IMR-90 (cell line): ENCODE data around the gene WNT7A. TPM values are rescaled to one million over a fixed set of nuclear protein-coding genes. Genes with fewer than 3 reads are reported as not detected.

Source experiments
- ATAC-seq: fragments of 200-7000 bp; cut with Tn5 transposase; 2 replicates; pipeline ENCODE4 v1.9.1; 2020; ENCODE audit warnings: low read depth, mild to moderate bottlenecking, moderate library complexity
- BruUV-seq: library from RNA; stranded (reverse); fragments of 400-500 nt; replicated peaks from 2 replicates; lab custom pipeline; 2021; lab: Mats Ljungman, UMichigan
- CTCF ChIA-PET: fragments of 300-600 bp; formaldehyde crosslinking; extraction: SDS; loops from one replicate; lab custom pipeline; 2021; ENCODE audit warnings: antibody characterized with exemption; lab: Yijun Ruan, JAX
- POLR2A ChIA-PET: fragments of 300-600 bp; sonication (Branson Sonifier 250); formaldehyde crosslinking; loops from one replicate; lab custom pipeline; 2022; ENCODE audit warnings: antibody characterized with exemption; ENCODE audit not compliant: unreplicated experiment; lab: Charles Lee
- DNase-seq: peaks from one replicate; pipeline ENCODE4 v3.0.0; 2013
- H2AFZ ChIP-seq: replicated peaks from 2 replicates; pipeline ENCODE3; 2013; ENCODE audit warnings: low read length, mild to moderate bottlenecking; ENCODE audit not compliant: poor library complexity
- H2AK5ac ChIP-seq: 2 replicates; pipeline ENCODE4 v1.6.1; 2013; ENCODE audit warnings: low read depth, low read length, inconsistent platforms
- H2AK9ac ChIP-seq: replicated peaks from 2 replicates; pipeline ENCODE3; 2013; ENCODE audit warnings: mild to moderate bottlenecking, low read depth, low read length, moderate library complexity; ENCODE audit not compliant: poor library complexity
- H2BK120ac ChIP-seq: 2 replicates; pipeline ENCODE4 v1.6.1; 2013; ENCODE audit warnings: low read depth, low read length, inconsistent platforms
- H2BK15ac ChIP-seq: 3 replicates; pipeline ENCODE4 v1.6.1; 2013; ENCODE audit warnings: low read depth, low read length, inconsistent platforms
- H2BK20ac ChIP-seq: 2 replicates; pipeline ENCODE4 v1.6.1; 2013; ENCODE audit warnings: low read depth, mild to moderate bottlenecking, inconsistent platforms, low read length, moderate library complexity
- H2BK5ac ChIP-seq: 2 replicates; pipeline ENCODE4 v1.6.1; 2013; ENCODE audit warnings: mild to moderate bottlenecking, low read depth, low read length, inconsistent platforms; ENCODE audit not compliant: poor library complexity, severe bottlenecking
- H3K14ac ChIP-seq: replicated peaks from 2 replicates; pipeline ENCODE4 v1.6.1; 2013; ENCODE audit warnings: low read depth, low read length, inconsistent platforms
- H3K18ac ChIP-seq: 2 replicates; pipeline ENCODE4 v1.6.1; 2013; ENCODE audit warnings: low read depth, low read length, control low read depth
- H3K23ac ChIP-seq: 2 replicates; pipeline ENCODE4 v1.6.1; 2013; ENCODE audit warnings: low read depth, low read length, inconsistent platforms
- H3K27ac ChIP-seq: 2 replicates; pipeline ENCODE4 v1.5.1; 2013; ENCODE audit warnings: mild to moderate bottlenecking, control low read depth, low read length; ENCODE audit not compliant: insufficient read depth
- H3K27me3 ChIP-seq: 2 replicates; pipeline ENCODE4 v1.6.1; 2013; ENCODE audit warnings: low read length; ENCODE audit not compliant: control insufficient read depth, insufficient read depth
- H3K36me3 ChIP-seq: 2 replicates; pipeline ENCODE4 v1.6.1; 2013; ENCODE audit warnings: low read length, mixed read lengths; ENCODE audit not compliant: control insufficient read depth, insufficient read depth
- H3K4ac ChIP-seq: 2 replicates; pipeline ENCODE4 v1.6.1; 2013; ENCODE audit warnings: low read depth, low read length, inconsistent platforms
- H3K4me1 ChIP-seq: 2 replicates; pipeline ENCODE4 v1.6.1; 2013; ENCODE audit warnings: low read length, mixed read lengths; ENCODE audit not compliant: control insufficient read depth, insufficient read depth
- H3K4me2 ChIP-seq: 2 replicates; pipeline ENCODE4 v1.6.1; 2013; ENCODE audit warnings: low read depth, mild to moderate bottlenecking, control low read depth, low read length, moderate library complexity
- H3K4me3 ChIP-seq: 2 replicates; pipeline ENCODE4 v1.5.1; 2013; ENCODE audit warnings: low read depth, mild to moderate bottlenecking, control low read depth, low read length, moderate library complexity; ENCODE audit not compliant: insufficient read depth
- H3K56ac ChIP-seq: 2 replicates; pipeline ENCODE4 v1.6.1; 2013; ENCODE audit warnings: low read length, inconsistent platforms; ENCODE audit not compliant: insufficient read depth; ENCODE audit errors: extremely low read depth
- H3K79me1 ChIP-seq, 2 experiments: 2 replicates each; pipeline ENCODE4 v1.6.1; 2013; ENCODE audit warnings: low read length in 2 of 2, inconsistent platforms in 1 of 2, low read depth in 1 of 2
- H3K9ac ChIP-seq: 2 replicates; pipeline ENCODE4 v1.6.1; 2013; ENCODE audit warnings: low read depth, low read length, control low read depth
- H3K9me1 ChIP-seq: 2 replicates; pipeline ENCODE4 v1.6.1; 2013; ENCODE audit warnings: low read length, inconsistent platforms; ENCODE audit not compliant: insufficient read depth
- H3K9me3 ChIP-seq: 2 replicates; pipeline ENCODE4 v1.6.1; 2013; ENCODE audit warnings: low read length; ENCODE audit not compliant: control insufficient read depth, insufficient read depth
- H4K20me1 ChIP-seq: 2 replicates; pipeline ENCODE4 v1.6.1; 2013; ENCODE audit warnings: low read length, inconsistent platforms; ENCODE audit not compliant: insufficient read depth
- H4K5ac ChIP-seq: 2 replicates; pipeline ENCODE4 v1.6.1; 2013; ENCODE audit warnings: mild to moderate bottlenecking, low read depth, low read length, control low read depth
- H4K8ac ChIP-seq, 2 experiments: 2 replicates each; pipeline ENCODE4 v1.6.1; 2013; ENCODE audit warnings: low read depth in 2 of 2, low read length in 2 of 2, control low read depth in 1 of 2, inconsistent platforms in 1 of 2
- H4K91ac ChIP-seq: 2 replicates; pipeline ENCODE4 v1.6.1; 2013; ENCODE audit warnings: low read depth, low read length, inconsistent platforms; ENCODE audit not compliant: insufficient read depth
- BHLHE40 ChIP-seq: fragments of 150-350 bp; IDR thresholded peaks from 2 replicates; pipeline ENCODE4 v1.6.1; 2016; ENCODE audit warnings: mild to moderate bottlenecking, low read depth, low read length
- CEBPB ChIP-seq: IDR thresholded peaks from 2 replicates; pipeline ENCODE4 v1.6.1; 2012; ENCODE audit warnings: low read depth, low read length, improper control_type of control experiment
- CHD1 ChIP-seq: IDR thresholded peaks from 2 replicates; pipeline ENCODE4 v1.6.1; 2012; ENCODE audit warnings: low read depth, low read length, improper control_type of control experiment
- CTCF ChIP-seq: conservative IDR thresholded peaks from 2 replicates; pipeline ENCODE4 v1.5.1; 2012; ENCODE audit warnings: mild to moderate bottlenecking, low read depth, low read length, improper control_type of control experiment
- ELK1 ChIP-seq: fragments of 150-350 bp; IDR thresholded peaks from 2 replicates; pipeline ENCODE4 v1.6.1; 2016; ENCODE audit warnings: low read depth, mild to moderate bottlenecking, low read length, moderate library complexity, borderline replicate concordance
- FOS ChIP-seq: fragments of 150-350 bp; IDR thresholded peaks from 2 replicates; pipeline ENCODE4 v1.6.1; 2016; ENCODE audit warnings: low read depth, low read length
- MAFK ChIP-seq: IDR thresholded peaks from 2 replicates; pipeline ENCODE4 v1.6.1; 2012; ENCODE audit warnings: low read depth, low read length, improper control_type of control experiment
- MAZ ChIP-seq: IDR thresholded peaks from 2 replicates; pipeline ENCODE4 v1.6.1; 2012; ENCODE audit warnings: low read depth, mild to moderate bottlenecking, low read length, improper control_type of control experiment, moderate library complexity, borderline replicate concordance
- SMC3 ChIP-seq: fragments of 150-350 bp; IDR thresholded peaks from 2 replicates; pipeline ENCODE4 v1.6.1; 2016; ENCODE audit warnings: low read depth, mild to moderate bottlenecking, antibody characterized with exemption, low read length, moderate library complexity
- USF2 ChIP-seq: fragments of 150-350 bp; IDR thresholded peaks from 2 replicates; pipeline ENCODE4 v1.6.1; 2017; ENCODE audit warnings: mild to moderate bottlenecking, antibody characterized with exemption, low read length, low read depth
- WGBS, 2 experiments: methylation state at CpG; one replicate each; pipeline versions ENCODE4 v1.1.5 to v1.1.7; 2013; ENCODE audit warnings: missing lambda C conversion rate in 2 of 2; ENCODE audit not compliant: insufficient read length in 1 of 2; ENCODE audit errors: extremely low coverage in 2 of 2; 5-methylcytosine and 5-hydroxymethylcytosine counted together
- dilution Hi-C: fragments of 300-500 bp; cut with HindIII; formaldehyde crosslinking; loops from one replicate; pipeline ENCODE4 v1.14.3; 2018; ENCODE audit warnings: low sequenced_read_pairs; ENCODE audit not compliant: unreplicated experiment
- in situ Hi-C: fragments of 300-500 bp; cut with MboI; formaldehyde crosslinking; loops from 3 replicates; pipeline ENCODE4 v1.14.3; 2019; ENCODE audit warnings: low sequenced_read_pairs, inconsistent platforms, mixed read lengths
- intact Hi-C: fragments of 100-400 bp; cut with micrococcal nuclease; formaldehyde crosslinking; loops from 2 replicates; pipeline ENCODE4 v1.10.0; 2022
- polyA plus RNA-seq, 3 experiments: library from polyadenylated mRNA; depleted of rRNA; stranded (reverse); fragments of >200 nt; gene quantifications; 2 replicates each; pipeline ENCODE4 v1.2.3, GENCODE V29; 2012; ENCODE audit warnings: low replicate concordance in 1 of 3
- total RNA-seq: library from RNA; depleted of rRNA; stranded (reverse); fragments of >200 nt; gene quantifications from 2 replicates; pipeline ENCODE4 v1.2.3, GENCODE V29; 2012

WNT7A gene
- total and polyA plus RNA-seq, 2 of the 4 experiments (the other 2 are of a cell fraction), result not detected

- no peak overlapping the region for H3K14ac ChIP-seq
- in situ Hi-C loops, result loop anchor here (25.0 kb wide), 3 partner anchors 233 to 683 kb away; partner anchors contain the start of genes CHCHD4 and HDAC11
Measured at GRCh38 chr3:13879102-13879945, 547 bp downstream of the WNT7A start.

More at GRCh38 chr3:13879102-13879945, 547 bp downstream of the WNT7A start:
- H2BK120ac ChIP-seq, result no peak overlapping the region
- ChIA-PET CTCF (no interaction called here), POLR2A (no interaction called here)
- peak overlapping the region; percentile 37 for H2AFZ ChIP-seq
- no peak overlapping the region for H3K27ac ChIP-seq
- H3K4me3 ChIP-seq, result no peak overlapping the region
- no peaks in the 10 kb centered on the region for H3K79me1 ChIP-seq
- 1% methylated on average over 40 of the region's 64 CpGs; no CpG with 5 or more reads in 1 of the 2 experiments for WGBS, 2 experiments
- intact Hi-C loops (no loop called here), dilution Hi-C loops (no loop called here)
- no peak overlapping the region for H3K4ac ChIP-seq
- H3K4me1 ChIP-seq, result no peaks in the 10 kb centered on the region
- H3K18ac ChIP-seq, result no peak overlapping the region
- H3K9me3 ChIP-seq, result no peaks in the 10 kb centered on the region
- TF ChIP-seq CTCF, result no peak
- no peak for TF ChIP-seq MAZ
- TF ChIP-seq FOS, result no peak
- no peak for TF ChIP-seq MAFK
- TF ChIP-seq SMC3, result no peak
- no peak for TF ChIP-seq ELK1
- TF ChIP-seq CEBPB, result no peak
- TF ChIP-seq BHLHE40, result no peak
- no peak for TF ChIP-seq CHD1
- no peak for TF ChIP-seq USF2
- H3K23ac ChIP-seq, result no peak overlapping the region
- no peak for DNase-seq
- H3K27me3 ChIP-seq, result peaks cover 40% of the 10 kb centered on the region
- no peaks in the 10 kb centered on the region for H3K9me1 ChIP-seq
- no peak overlapping the region for H2BK15ac ChIP-seq
- H2AK5ac ChIP-seq, result no peak overlapping the region
- BruUV-seq, result no TSS peak
- no peaks in the 10 kb centered on the region for H3K36me3 ChIP-seq
- H4K5ac ChIP-seq, result no peak overlapping the region
- no peak overlapping the region for H3K4me2 ChIP-seq
- no peak overlapping the region for H3K9ac ChIP-seq
- no peak for ATAC-seq
- no peak overlapping the region for H2BK5ac ChIP-seq
- no peak overlapping the region for H4K8ac ChIP-seq
- H3K56ac ChIP-seq, result no peak overlapping the region
- no peak overlapping the region for H2BK20ac ChIP-seq
- H4K91ac ChIP-seq, result no peak overlapping the region
- no peak overlapping the region for H2AK9ac ChIP-seq
- no peaks in the 10 kb centered on the region for H4K20me1 ChIP-seq
